Activated CD8-positive, alpha-beta memory T cell treated with anti-CD3 and anti-CD28 coated beads, Interleukin-2, amount 50 U/mL, for 4 hours (primary cell): Measurements from ENCODE around the gene CD300E.

ENCODE experiments used
- DNase-seq: peaks from one replicate; pipeline ENCODE4 v3.0.0-alpha.2; 2020

The CD300E gene

DNA sequence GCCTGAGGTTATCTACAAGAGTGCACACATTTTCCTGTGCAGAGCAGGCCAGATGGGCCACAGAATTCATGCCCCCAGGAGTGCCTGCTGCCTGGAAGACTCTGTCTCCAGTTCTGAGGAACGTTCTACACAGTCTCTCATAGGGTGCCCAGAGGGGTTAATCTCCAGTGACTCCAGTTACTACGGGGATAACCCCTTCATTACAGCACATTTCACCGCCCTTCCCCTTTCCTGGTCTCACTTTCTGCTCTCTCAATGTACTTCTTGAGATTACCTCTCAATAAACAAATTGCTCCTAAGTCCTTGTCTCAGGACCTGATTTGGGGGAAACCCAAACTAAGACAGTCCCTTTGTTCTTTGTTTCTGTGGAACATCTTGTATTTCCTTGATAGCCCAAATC is 62.0 kb downstream of the CD300E start:
- DNase-seq = no peak
